ENCODE measurements around the gene ADARB2.

The ADARB2 gene

DNA sequence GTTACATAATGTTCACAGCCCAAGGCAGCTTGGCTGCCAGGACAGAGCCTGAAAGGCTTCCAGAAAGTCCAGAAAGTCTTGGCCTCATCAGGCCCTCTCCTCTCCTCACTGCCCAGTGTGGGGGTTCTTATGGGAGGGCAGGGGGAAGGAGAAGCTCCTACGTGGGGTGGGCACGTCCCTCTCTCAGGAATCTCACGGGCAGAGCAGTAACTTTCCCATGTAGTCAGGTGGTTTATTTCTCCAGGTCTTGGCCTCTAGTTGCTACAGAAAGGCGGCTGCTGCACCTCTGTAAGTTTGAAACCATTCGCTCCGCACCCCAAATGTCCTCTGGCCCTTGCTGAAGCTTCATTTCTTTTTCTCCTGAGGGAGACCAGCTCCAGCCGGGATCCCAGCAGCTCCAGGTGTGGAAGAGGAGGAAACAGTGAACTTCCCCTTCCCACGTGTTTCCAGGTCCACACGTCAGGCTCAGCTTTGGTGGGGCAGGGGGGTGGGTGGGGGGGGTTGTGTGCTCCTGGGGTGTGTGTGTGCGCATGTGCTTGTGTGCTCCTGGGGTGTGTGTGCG is 360.9 kb downstream of the ADARB2 start:
- no peak for DNase-seq

DNA sequence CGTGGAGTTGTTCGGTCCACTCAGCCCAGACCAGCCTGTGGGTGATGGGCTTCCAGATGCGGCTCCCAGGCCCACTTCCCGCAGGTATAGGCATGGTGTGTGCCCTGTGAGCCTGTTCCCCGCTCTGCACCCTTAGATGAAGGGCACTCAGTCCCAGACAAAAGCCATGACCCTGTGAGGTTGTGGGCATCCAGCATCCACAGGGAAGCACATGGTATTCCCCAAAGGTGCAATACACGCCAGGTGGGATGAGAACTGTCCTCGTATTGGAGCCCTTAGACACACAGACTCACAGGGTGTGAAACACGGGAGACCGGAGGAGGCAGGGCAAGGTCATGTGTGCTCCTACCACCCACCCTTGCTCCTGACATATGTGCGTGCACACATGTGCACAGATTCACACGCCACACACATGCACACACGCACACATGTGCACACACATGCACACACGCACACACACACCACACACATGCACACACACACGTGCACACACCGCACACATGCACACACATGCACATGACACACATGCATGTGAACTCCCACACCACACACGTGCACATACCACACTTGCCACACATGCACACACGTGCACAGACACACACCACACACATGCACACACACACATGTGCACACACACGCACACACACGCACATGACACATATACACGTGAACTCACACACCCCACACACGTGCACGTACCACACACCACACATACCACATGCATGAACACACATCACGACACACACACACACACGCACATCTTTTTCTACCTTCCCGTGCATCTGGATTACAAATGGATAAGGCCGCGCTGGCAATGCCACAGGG is 361.8 kb downstream of the ADARB2 start:
- no peak for DNase-seq

- DNase-seq, result no peak
These were observed 362.6 kb downstream of the ADARB2 start for GRCh38 chr10:1374511-1375345.

DNA sequence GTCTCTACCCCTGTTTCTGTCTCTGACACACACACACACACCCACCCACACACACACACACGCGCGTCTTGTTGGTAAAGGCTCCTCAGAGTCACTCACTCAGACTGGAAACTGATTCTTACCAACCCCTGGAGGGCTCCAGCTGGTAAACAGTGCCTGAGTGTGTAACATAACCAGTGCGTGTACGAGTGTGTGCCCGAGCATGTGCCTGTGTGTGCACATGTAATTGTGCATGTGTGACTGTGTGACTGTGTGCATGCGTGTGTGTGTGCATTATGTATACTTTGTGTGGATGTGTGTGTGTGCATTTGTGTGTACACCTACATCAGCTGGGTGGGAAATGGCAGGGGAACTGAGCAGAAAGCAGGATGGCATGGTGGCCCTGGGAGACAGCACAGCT is 364.0 kb downstream of the ADARB2 start:
- no peak for DNase-seq

- DNase-seq, result no peak
These were observed 365.1 kb downstream of the ADARB2 start for GRCh38 chr10:1372212-1372611.

DNA sequence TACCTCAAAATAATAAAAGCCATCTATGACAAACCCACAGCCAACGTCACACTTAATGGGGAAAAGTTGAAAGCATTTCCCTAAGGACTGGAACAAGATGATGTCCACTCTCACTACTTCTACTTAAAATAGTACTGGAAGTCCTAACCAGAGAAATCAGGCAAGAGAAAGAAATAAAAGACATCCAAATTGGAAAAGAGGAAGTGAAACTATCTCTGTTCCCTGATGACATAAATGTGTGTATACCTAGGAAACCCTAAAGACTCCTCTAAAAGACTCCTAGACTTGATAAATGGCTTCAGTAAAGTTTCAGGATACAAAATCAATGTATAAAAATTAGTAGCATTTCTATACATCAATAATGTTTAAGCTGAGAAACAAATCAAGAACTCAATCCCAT is 367.0 kb downstream of the ADARB2 start:
- no peak for DNase-seq

DNA sequence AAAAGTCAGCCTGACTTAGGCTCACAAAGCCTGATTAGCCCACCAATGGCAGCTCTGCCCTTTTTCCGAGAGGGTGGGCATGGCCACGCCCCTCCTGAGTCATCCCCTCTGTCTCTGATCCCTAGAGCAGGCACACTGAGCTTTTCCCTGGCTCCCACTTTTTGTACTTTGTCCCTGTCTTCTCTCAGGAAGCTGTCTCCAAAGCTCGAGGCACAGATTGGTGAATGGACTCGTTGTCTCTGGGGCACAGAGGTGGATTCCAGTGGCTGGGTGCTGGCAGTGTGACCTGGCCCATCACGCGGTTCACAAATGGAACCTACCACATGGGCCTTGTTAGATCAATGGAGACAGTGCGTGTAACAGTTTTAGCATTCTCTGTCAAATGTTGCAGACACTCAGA is 367.7 kb downstream of the ADARB2 start:
- no peak for DNase-seq

DNA sequence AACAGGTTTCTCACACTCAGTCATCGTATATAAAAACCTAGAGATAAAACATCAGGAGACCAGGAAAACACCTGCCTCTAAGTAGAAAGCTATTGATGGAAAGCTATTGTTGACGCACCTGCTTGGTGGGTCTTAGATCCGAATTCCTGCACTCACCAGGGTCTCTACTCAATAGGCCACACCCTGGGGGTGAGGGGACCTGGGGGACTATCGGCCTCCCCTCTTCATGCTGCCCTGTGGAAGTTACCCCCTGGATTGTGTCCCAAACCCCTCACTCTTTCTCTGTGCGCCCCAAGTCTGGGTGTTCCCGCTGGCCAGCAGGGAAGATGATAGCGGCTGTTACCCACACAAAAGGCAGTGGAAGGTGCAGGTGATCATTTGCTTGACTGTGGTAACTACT is 368.1 kb downstream of the ADARB2 start:
- no peak for DNase-seq

DNA sequence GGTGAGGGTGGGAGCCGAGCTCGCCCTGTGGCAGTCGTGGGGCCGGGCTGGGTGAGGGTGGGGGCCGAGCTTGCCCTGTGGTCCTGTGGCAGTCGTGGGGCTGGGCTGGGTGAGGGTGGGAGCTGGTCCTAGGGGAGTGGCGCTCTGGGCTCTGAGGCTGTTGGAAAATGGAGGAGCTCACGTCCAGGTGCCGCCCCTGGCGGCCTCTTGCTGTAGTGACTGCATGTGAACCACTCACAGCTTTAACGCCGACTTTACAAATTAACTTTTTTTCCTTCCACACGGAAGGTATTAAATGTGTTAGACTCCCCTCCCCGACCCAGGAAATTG is 368.5 kb downstream of the ADARB2 start:
- DNase-seq, result peak; percentile 16

DNA sequence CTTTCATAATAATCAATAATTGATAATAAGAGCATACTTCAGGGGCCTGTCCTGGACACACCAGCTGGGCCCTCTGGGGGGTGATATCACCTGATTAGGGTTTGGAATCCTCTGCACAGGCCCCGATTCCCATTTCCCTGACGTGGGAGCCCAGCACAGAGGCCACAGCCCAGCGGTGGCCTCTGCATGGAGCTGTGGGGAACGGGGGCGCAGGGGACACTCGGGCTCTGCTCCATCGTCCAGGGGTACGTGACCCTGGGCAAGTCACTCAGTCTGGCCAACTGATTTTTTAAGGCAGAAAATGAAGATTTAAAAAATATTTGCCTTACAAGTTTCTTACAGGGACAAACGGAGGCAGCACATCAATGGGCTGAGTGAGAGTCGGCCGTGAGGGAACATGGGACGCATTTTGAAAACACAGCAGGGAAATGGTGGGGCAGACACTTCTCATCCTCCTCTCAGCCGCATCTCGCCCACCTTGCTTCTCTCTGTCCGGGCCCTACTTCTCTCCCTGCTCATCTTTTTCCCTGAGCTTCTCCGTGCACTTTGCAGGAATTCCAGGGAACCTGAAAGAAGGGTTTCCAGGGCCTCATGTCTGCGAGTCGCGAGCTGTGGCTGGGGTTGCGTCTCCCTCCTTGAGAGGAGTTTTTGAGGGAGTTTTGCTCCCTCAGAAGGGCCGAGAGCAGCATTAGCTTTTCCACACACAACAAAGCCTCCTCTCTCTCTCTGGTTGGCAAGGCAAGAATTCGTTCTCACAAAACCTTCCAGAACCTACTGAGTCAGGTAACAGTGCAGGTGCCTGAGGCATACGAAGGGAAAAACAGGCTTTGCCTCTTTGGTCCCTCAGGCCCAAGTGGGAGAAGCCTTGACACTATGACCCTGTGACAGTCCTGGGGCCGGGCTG is 369.1 kb downstream of the ADARB2 start:
- DNase-seq, result no peak

GRCh38 chr10:1366811-1367425 is 370.4 kb downstream of the ADARB2 start:
- no peak for DNase-seq

DNA sequence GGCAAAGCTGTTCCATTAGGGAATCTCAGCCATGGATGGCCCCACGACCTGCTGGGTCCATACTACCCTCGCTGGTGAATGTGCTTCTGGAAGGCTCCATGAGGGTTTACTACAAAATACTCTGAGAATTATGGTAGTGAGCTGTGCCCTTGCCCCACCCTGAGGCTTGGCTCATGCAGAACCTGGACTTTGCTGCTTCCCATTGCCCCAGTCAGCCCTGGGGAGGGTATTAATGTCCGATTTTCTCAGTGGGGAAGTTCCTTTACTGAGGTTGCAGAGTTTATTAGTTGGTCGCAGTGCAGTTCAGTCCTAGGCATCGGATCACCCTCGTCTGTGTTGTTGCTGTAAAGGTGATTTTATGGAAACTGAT is 371.0 kb downstream of the ADARB2 start:
- no peak for DNase-seq

- no peak for DNase-seq
These were observed 371.6 kb downstream of the ADARB2 start for GRCh38 chr10:1365540-1366321.

GRCh38 chr10:1364151-1364910 is 373.0 kb downstream of the ADARB2 start:
- no peak for DNase-seq

GRCh38 chr10:1363446-1364121 is 373.7 kb downstream of the ADARB2 start:
- no peak for DNase-seq

DNA sequence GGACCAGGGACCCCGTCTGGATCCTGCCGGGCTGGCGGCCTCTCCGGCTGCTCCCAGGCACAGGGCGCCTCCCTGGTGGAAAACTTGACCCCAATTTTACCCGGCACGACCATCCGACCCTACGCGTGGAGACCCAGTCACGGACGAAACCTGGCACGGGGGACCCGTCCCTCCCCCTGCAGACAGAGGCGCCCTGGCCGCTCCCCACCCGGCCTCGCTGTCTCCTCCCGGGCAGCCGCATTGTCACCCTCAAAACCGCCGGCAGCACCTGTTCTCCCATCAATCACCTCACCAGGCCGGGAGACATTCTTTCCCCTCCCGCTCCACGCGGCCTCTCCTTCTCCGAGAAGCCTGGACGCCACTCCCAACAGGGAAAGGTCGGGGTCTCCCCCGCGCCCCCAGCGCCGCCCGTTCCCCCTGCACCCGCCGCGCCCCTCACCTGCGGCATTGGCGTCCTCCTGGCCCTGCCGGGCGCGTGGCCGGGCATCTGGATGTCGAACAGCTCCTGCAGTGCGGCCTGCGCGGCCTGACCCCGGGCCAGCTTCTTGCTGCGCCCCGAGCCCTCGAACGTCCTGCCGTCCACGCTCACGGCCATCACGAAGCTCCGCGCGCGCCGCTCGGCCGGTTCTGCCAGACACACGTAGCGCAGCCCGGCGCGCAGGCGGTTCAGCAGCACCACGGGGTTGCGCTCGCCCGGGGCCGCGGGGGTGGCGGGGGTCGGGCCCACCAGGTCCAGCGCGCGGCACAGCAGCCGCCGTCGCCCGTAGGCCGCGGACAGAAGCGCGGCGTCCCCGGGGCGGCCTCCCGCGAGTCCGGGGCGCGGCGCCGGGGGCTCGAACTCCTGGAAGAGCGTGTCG is 374.5 kb downstream of the ADARB2 start:
- DNase-seq, result no peak

DNA sequence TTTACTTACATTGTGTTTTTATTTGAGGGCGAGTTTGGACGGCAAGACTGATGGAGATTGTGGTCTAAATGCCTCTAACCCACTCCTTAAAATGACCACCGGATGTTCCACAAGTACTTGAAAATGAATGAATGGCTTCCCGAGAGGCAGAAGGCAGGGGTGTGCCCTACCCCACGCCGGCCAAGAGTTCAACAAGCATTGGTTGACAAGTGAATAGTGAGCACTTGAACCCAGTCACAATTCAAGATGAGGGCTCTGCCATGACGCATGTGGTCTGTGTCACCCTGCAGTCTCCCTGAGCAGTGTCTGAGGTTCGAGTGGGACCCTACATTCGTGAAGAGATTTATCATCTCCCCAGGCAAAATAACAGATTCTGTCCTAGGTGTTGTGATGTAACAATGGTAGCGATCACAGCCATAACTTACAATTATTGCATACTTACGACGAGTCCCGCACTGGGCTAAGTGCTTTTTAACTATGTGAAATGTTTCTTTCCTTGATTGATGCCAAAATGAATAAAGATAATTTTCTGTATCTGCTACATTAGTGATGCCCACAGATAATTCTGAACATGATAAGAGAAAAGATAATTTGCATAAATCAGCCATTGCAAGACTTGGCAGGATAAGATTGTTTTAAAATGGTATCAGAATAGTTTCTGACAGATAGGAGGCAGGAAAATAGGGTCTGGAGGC is 375.8 kb downstream of the ADARB2 start:
- no peak for DNase-seq

DNA sequence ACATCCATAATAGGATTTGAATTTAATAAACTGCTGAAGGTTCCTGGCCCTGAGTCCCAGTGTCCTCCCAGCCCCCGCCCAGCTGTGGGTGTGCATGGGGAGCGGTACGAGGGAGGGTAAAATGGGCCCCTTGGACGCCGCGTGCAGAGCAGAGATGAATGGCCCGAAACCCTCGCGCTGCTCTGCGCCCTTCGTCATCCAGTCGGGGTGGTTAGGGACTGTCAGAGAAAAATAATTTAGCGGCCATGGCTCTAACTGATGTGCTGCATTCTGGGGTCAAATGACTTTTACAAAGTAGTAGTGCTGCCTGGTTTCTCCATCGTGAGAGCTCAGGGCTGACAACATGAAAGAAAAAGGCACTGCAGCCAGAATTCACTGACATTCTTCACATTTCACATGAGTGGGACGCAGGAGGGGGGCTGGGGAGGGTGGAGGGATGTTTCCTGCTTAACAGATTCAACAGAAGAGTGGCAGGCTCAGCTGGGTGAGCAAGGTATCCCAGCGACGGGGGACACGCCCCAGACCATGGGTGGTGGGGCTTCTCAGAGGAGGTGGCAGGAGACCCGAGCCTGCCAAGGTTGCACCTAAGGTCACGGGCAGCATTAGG is 376.7 kb downstream of the ADARB2 start:
- DNase-seq, result no peak

Measured in CD4-positive, alpha-beta T cell treated with Interleukin-12 subunit alpha and Interleukin-12 subunit beta, for 1 hour (primary cell).